DND-41 (cell line): ENCODE results near the gene MRPL34.

ENCODE experiments used
- ATAC-seq: fragments of 200-7000 bp; cut with Tn5 transposase; 3 replicates; pipeline ENCODE4 v1.9.1; 2021; ENCODE audit warnings: low read depth; ENCODE audit not compliant: insufficient read depth
- DNase-seq: peaks from one replicate; pipeline ENCODE4 v3.0.0-alpha.2; 2020
- H2AFZ ChIP-seq: 2 replicates; pipeline ENCODE4 v1.6.0; 2012; ENCODE audit warnings: low read depth, low read length
- H3K27ac ChIP-seq: 2 replicates; pipeline ENCODE4 v1.5.1; 2012; ENCODE audit warnings: low read length, inconsistent platforms
- H3K27me3 ChIP-seq: fragments of 200-600 bp; sonication (generic); 2 replicates; pipeline ENCODE4 v1.6.0; 2012; ENCODE audit warnings: low read length, mild to moderate bottlenecking, inconsistent platforms; ENCODE audit not compliant: insufficient read depth, poor library complexity
- H3K36me3 ChIP-seq: 2 replicates; pipeline ENCODE4 v1.5.1; 2012; ENCODE audit warnings: low read length, inconsistent platforms; ENCODE audit not compliant: insufficient read depth
- H3K4me1 ChIP-seq: 2 replicates; pipeline ENCODE4 v1.5.1; 2012; ENCODE audit warnings: mild to moderate bottlenecking, low read length; ENCODE audit not compliant: insufficient read depth
- H3K4me2 ChIP-seq: 2 replicates; pipeline ENCODE4 v1.6.0; 2012; ENCODE audit warnings: mild to moderate bottlenecking, moderate library complexity, low read length, inconsistent platforms; ENCODE audit not compliant: insufficient read depth
- H3K4me3 ChIP-seq, 2 experiments: fragments of 200-600 bp in 1 of 2; shearing (Covaris generic) in 1 of 2; 2 replicates each; pipeline ENCODE4 v1.5.1; 2012 to 2016; ENCODE audit warnings: inconsistent platforms in 2 of 2, low read length in 2 of 2, mild to moderate bottlenecking in 2 of 2, low read depth in 1 of 2, moderate library complexity in 1 of 2
- H3K79me2 ChIP-seq: 2 replicates; pipeline ENCODE4 v1.6.0; 2012; ENCODE audit warnings: low read length, inconsistent platforms; ENCODE audit not compliant: insufficient read depth
- H3K9ac ChIP-seq: 2 replicates; pipeline ENCODE4 v1.6.0; 2012; ENCODE audit warnings: low read depth, mild to moderate bottlenecking, inconsistent platforms, low read length, moderate library complexity
- H3K9me3 ChIP-seq: 2 replicates; pipeline ENCODE4 v1.5.1; 2012; ENCODE audit warnings: low read length, moderate library complexity, mild to moderate bottlenecking, inconsistent platforms; ENCODE audit not compliant: insufficient read depth, severe bottlenecking
- H4K20me1 ChIP-seq: 2 replicates; pipeline ENCODE4 v1.6.0; 2012; ENCODE audit warnings: low read length; ENCODE audit not compliant: insufficient read depth
- CTCF ChIP-seq: IDR thresholded peaks from 2 replicates; pipeline ENCODE4 v1.5.1; 2012; ENCODE audit warnings: borderline replicate concordance, low read length, moderate library complexity, mild to moderate bottlenecking; ENCODE audit not compliant: poor library complexity, severe bottlenecking; ENCODE audit errors: extremely low read depth
- EZH2 ChIP-seq: IDR thresholded peaks from 3 replicates; pipeline ENCODE4 v1.6.1; 2012; ENCODE audit warnings: borderline replicate concordance, low read depth, mild to moderate bottlenecking, moderate library complexity, low read length, inconsistent platforms; ENCODE audit not compliant: severe bottlenecking

Gene MRPL34

GRCh38 chr19:17303940-17304267, 1.8 kb upstream of the MRPL34 start:
- Histone ChIP-seq H3K4me2 (no peak overlapping the region), H3K9ac (no peak overlapping the region), H2AFZ (no peak overlapping the region), H3K4me1 (peaks cover 35% of the 10 kb centered on the region), H3K4me3 (no peak overlapping the region), H3K27me3 (no peaks in the 10 kb centered on the region), H3K79me2 (peaks cover 23% of the 10 kb centered on the region), H3K27ac (no peak overlapping the region), H3K9me3 (no peaks in the 10 kb centered on the region), H3K36me3 (peaks cover 4% of the 10 kb centered on the region), H4K20me1 (no peaks in the 10 kb centered on the region)
- no peak for ATAC-seq
- no peak for DNase-seq
- TF ChIP-seq EZH2 (no peak), CTCF (no peak)

- H4K20me1 ChIP-seq: peaks cover 1% of the 10 kb centered on the region; the same call in 1 of the 2 replicates
- H3K27ac ChIP-seq: peak overlapping the region; percentile 87
- peaks cover 26% of the 10 kb centered on the region for H3K79me2 ChIP-seq
- no peak for DNase-seq
- peak overlapping the region; percentile 76 for H3K9ac ChIP-seq
- H3K4me1 ChIP-seq: peaks cover 38% of the 10 kb centered on the region
- ATAC-seq: no peak
- H3K4me3 ChIP-seq: peak overlapping the region in 1 of 2 experiments; percentile 70; a peak in 1 of 4 replicates
- TF ChIP-seq CTCF (no peak), EZH2 (no peak)
- H3K27me3 ChIP-seq: no peaks in the 10 kb centered on the region
- no peak overlapping the region for H2AFZ ChIP-seq
- H3K9me3 ChIP-seq: no peaks in the 10 kb centered on the region
- H3K36me3 ChIP-seq: peaks cover 4% of the 10 kb centered on the region
- peak overlapping the region; percentile 78 for H3K4me2 ChIP-seq
Observed at GRCh38 chr19:17304386-17305215, 1.1 kb upstream of the MRPL34 start.

GRCh38 chr19:17305216-17305516, 506 bp upstream of the MRPL34 start:
- peaks cover 31% of the 10 kb centered on the region for H3K79me2 ChIP-seq
- no peaks in the 10 kb centered on the region for H3K27me3 ChIP-seq
- H3K4me1 ChIP-seq: peaks cover 40% of the 10 kb centered on the region
- H4K20me1 ChIP-seq: peaks cover 5% of the 10 kb centered on the region
- H2AFZ ChIP-seq: peak overlapping the region; percentile 84
- H3K36me3 ChIP-seq: peaks cover 4% of the 10 kb centered on the region
- peak overlapping the region; percentile 87 for H3K27ac ChIP-seq
- H3K9ac ChIP-seq: peak overlapping the region; percentile 76
- DNase-seq (no peak), ATAC-seq (no peak)
- peak overlapping the region in 1 of 2 experiments; percentile 70; a peak in 2 of 4 replicates for H3K4me3 ChIP-seq
- H3K4me2 ChIP-seq: peak overlapping the region; percentile 78
- no peaks in the 10 kb centered on the region for H3K9me3 ChIP-seq
- no peak for TF ChIP-seq CTCF
- no peak for TF ChIP-seq EZH2
